Uterus (tissue), 4 donors: ENCODE measurements around the gene TTLL10. TPM values are rescaled to one million over a fixed set of nuclear protein-coding genes. Genes with fewer than 3 reads are reported as not detected.

Source experiments
- DNase-seq, 2 donors: peaks; one replicate each; pipeline ENCODE4 v3.0.0-alpha.2; 2019 to 2020
- H3K27ac ChIP-seq, 2 donors: fragments of 200-600 bp; sonication (generic); 1 replicate in 1 of 2; 2 replicates in 1 of 2; pipeline ENCODE4 v1.5.1; 2016 to 2018
- H3K27me3 ChIP-seq, 2 donors: fragments of 200-600 bp; sonication (generic); one replicate each; pipeline ENCODE4 v1.5.1; 2018 to 2019; ENCODE audit warnings: control low read depth in 1 of 2
- H3K36me3 ChIP-seq, 2 donors: fragments of 200-600 bp; sonication (generic); one replicate each; pipeline ENCODE4 v1.5.1; 2019; ENCODE audit warnings: control low read depth in 1 of 2
- H3K4me1 ChIP-seq, 2 donors: fragments of 200-600 bp; sonication (generic); one replicate each; pipeline ENCODE4 v1.5.1; 2018 to 2019; ENCODE audit warnings: control low read depth in 1 of 2
- H3K4me3 ChIP-seq, 2 donors: fragments of 200-600 bp; sonication (generic); 1 replicate in 1 of 2; 2 replicates in 1 of 2; pipeline ENCODE4 v1.5.1; 2018 to 2019; ENCODE audit warnings: mild to moderate bottlenecking in 1 of 2
- H3K9me3 ChIP-seq, 2 donors: fragments of 200-600 bp; sonication (generic); one replicate each; pipeline ENCODE4 v1.5.1; 2019; ENCODE audit warnings: control low read depth in 1 of 2
- POLR2A ChIP-seq, 2 donors: fragments of 450-650 bp; IDR thresholded peaks; one replicate each; pipeline ENCODE4 v1.6.1; 2016; ENCODE audit warnings: antibody characterized with exemption in 2 of 2, mild to moderate bottlenecking in 1 of 2, moderate library complexity in 1 of 2
- intact Hi-C: fragments of 100-400 bp; cut with DNase I; formaldehyde crosslinking; loops from one replicate; pipeline ENCODE4 v1.15.1; 2023; ENCODE audit warnings: low total_unique reads
- total RNA-seq, 4 donors: library from RNA; depleted of rRNA in 3 of 4; stranded (reverse); fragments of >200 nt in 3 of 4; gene quantifications; one replicate each; pipeline versions ENCODE4 v1.1.0 to v1.2.4, GENCODE V29; 2014 to 2023
- TF ChIP-seq, protein P1 (sequence below), 4 experiments: fragments of 200-600 bp in 2 of 4; fragments of 450-650 bp in 2 of 4; sonication (generic) in 2 of 4; IDR thresholded peaks; one replicate each; pipeline ENCODE4 v1.5.1; 2016 to 2019; ENCODE audit warnings: antibody characterized with exemption in 4 of 4, mild to moderate bottlenecking in 2 of 4, moderate library complexity in 1 of 4
- donor health status: DM: yes; HTN: yes; CAD: no.

TTLL10 gene
- total RNA-seq, 4 donors from 2014 or later, result 0.35 to 0.51 TPM; not detected in 2

DNA sequence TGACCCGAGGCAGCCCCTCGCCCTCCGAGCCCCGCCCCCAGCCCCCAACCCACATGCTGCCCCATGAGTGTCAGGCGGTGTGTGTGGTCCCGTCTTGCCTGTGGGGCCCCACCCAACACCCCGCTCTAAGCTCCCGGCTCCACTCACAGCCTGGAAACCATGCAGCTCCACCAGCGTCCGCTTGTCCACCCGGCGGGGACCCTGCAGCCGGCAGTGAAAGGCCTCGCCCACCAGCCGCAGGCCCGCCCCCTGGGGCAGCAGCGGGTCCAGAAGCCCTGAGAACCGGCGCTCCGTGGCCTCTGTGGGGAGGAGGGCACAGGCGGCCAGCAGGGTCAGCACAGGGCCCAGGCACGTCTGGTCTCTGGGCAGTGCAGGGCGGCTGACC is 70.1 kb downstream of the TTLL10 start:
- no peaks in the 10 kb centered on the region for H3K36me3 ChIP-seq
- H3K27ac ChIP-seq, result no peak overlapping the region
- intact Hi-C loops, result no loop called here
- TF ChIP-seq, protein P1, sequence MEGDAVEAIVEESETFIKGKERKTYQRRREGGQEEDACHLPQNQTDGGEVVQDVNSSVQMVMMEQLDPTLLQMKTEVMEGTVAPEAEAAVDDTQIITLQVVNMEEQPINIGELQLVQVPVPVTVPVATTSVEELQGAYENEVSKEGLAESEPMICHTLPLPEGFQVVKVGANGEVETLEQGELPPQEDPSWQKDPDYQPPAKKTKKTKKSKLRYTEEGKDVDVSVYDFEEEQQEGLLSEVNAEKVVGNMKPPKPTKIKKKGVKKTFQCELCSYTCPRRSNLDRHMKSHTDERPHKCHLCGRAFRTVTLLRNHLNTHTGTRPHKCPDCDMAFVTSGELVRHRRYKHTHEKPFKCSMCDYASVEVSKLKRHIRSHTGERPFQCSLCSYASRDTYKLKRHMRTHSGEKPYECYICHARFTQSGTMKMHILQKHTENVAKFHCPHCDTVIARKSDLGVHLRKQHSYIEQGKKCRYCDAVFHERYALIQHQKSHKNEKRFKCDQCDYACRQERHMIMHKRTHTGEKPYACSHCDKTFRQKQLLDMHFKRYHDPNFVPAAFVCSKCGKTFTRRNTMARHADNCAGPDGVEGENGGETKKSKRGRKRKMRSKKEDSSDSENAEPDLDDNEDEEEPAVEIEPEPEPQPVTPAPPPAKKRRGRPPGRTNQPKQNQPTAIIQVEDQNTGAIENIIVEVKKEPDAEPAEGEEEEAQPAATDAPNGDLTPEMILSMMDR (IDR thresholded peaks at IDR 0.05), result no peak
- TF ChIP-seq POLR2A (IDR thresholded peaks at IDR 0.05), result no peak
- no peak for DNase-seq
- no peaks in the 10 kb centered on the region for H3K9me3 ChIP-seq
- no peak overlapping the region for H3K4me3 ChIP-seq
- peaks cover 0 to 9% of the 10 kb centered on the region in 2 donors for H3K4me1 ChIP-seq
- peaks cover 0 to 12% of the 10 kb centered on the region in 2 donors for H3K27me3 ChIP-seq

DNA sequence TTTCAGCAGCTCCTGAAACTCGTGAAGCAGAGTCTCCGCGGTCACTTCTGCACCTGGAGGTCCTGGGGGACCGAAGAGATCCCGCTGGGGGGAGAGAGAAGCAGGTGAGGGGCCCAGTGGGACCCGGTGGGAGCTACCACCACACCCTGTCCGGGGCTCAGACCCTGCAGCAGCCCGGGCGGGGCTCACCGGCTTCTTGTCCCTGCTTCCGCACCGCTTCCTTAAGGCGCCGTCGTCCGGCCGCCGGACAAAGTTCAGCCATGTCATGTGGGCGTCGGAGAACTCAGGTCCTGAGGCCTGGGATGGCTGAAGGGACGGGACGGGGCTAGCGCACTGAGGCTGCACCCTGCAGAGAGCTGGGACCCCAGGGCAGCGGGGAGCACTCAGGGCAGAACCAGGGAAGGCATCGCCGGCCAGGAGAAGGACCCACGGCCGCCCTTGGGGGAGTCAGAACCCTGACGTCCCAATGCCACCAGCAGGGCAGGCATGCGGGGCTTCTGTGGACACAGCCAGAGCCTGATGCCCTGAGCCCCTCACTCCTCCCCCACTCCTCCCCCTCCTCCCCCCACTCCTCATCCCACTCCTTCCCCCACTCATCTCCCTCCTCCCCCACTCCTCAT is 70.6 kb downstream of the TTLL10 start:
- TF ChIP-seq POLR2A (IDR thresholded peaks at IDR 0.05), result no peak
- peaks cover 0 to 9% of the 10 kb centered on the region in 2 donors for H3K27me3 ChIP-seq
- no peak for DNase-seq
- peaks cover 0 to 9% of the 10 kb centered on the region in 2 donors for H3K4me1 ChIP-seq
- intact Hi-C loops, result no loop called here
- H3K9me3 ChIP-seq, result no peaks in the 10 kb centered on the region
- H3K27ac ChIP-seq, result no peak overlapping the region
- no peaks in the 10 kb centered on the region for H3K36me3 ChIP-seq
- no peak overlapping the region for H3K4me3 ChIP-seq

DNA sequence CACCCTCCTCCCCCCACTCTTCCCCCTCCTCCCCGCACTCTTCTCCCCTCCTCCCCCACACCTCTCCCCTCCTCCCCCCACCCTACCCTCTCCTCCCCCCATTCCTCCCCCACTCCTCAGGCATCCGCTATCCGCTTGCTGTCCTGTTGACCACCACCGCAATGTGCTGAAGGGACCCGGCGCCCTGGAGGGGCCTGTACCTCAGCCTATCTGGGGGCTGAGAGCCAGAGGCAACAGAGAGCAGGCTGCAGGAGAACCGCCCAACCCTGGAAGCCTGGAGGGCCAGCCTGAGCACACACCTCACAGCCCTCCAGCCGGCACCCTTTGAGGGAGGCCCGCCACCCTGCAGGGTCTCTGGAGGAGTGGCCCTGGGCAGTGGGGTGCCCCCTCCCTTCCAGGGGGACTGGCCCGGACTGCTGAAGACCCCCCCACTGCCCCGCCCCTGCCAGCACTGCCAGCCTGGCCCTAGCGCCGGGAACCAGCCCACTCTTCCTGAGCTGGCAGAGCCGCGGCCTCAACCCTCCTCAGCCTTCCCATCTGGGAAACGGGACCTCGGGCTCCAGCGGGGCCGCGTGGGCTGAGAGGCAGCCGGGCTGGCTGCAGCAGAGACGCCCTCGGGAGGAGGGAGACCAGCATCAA is 71.6 kb downstream of the TTLL10 start:
- Histone ChIP-seq H3K27ac (no peak overlapping the region), H3K9me3 (no peaks in the 10 kb centered on the region)
- intact Hi-C loops, result no loop called here

DNA sequence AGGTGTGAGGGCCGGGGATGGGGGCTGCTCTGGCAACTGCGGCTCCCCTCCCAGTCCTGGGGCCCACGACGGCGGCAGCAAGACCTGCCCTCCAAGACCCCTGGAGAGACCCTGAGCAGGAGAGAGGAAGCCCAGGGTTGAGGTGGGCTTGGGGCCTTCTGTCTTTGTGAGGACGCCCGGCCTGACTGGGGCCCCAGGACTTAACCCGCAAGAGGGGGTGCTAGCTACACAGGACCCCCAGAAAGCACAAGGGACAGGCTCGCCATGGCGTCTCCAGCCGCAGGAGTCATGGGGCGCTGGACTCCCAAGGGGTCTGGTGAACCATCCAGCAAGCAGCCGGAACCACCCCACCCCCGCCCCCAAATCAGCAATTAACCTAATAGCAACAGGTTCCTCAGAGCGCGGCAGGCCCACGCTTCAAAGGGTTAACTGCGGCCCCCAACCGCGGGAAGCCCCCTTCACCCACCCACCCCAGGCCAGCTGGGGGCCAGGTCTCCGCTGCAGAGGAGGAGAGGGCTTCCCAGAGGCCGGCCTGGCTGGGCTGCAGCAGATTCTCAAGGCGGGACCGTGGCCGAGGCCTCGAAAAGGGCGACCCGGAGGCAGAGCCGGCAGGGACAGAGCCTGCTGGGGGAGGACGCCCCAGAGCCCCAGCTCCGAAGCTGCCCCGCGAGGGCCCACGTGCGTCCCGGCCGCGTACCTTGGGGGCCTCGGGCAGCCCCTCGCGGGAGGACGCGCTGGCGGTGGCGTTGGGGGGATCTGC is 72.3 kb downstream of the TTLL10 start:
- DNase-seq, result no peak
- Histone ChIP-seq H3K27me3 (peaks cover 0 to 8% of the 10 kb centered on the region in 2 donors), H3K27ac (no peak overlapping the region), H3K4me3 (no peak overlapping the region), H3K36me3 (no peaks in the 10 kb centered on the region), H3K9me3 (no peaks in the 10 kb centered on the region), H3K4me1 (peaks cover 0 to 9% of the 10 kb centered on the region in 2 donors)
- intact Hi-C loops, result no loop called here
- TF ChIP-seq POLR2A (IDR thresholded peaks at IDR 0.05), result no peak
- TF ChIP-seq, protein P1 (IDR thresholded peaks at IDR 0.05), result no peak

More for the DNA sequence above, 71.6 kb downstream of the TTLL10 start:
- no peak for DNase-seq
- peaks cover 0 to 9% of the 10 kb centered on the region in 2 donors for H3K4me1 ChIP-seq
- no peaks in the 10 kb centered on the region for H3K36me3 ChIP-seq
- H3K27me3 ChIP-seq, result peaks cover 0 to 8% of the 10 kb centered on the region in 2 donors
- H3K4me3 ChIP-seq, result no peak overlapping the region
- TF ChIP-seq, protein P1 (IDR thresholded peaks at IDR 0.05), result no peak
- TF ChIP-seq POLR2A (IDR thresholded peaks at IDR 0.05), result no peak

DNA sequence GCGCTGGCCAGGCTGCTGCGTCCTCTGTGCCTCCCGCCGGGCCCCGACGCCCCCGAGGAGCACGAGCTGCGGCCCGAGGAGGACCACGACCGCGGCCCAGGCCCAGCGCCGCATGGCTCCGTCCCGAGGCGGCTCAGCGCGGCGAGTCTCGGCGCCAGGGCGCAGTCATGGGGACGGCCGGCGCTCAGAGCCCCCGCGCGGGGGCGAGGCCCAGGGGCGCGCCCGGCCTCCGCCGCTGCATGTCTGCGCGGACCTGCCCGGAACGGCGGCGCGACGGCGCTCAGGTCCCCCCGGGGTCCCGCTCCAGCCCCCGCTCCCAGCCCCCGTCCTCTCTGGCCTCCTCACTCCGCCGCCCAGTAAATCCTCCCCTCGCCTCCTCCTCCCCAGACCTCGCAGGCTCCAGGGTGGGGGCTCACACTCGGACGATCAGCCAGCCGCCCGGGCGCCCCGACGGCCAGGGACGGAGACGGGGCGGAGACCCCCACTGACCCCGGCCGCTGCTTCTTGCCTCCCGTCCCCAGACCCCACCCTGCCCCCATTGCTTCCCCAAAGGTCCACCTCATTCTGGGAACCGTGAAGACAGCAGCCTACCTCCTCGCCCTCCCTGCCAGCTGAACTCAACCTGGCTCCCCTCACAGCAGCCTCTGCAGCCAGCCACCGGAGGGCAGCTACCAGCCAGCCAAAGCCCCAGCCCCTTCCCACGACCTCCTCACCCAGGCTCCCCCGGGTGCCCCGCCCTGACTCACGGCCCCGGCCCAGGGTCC is 73.1 kb downstream of the TTLL10 start, which contains the start of gene C1QTNF12:
Gene C1QTNF12, minus strand, starts transcription at position 146 of the 764 bp plus-strand sequence. Its CDS starts 32 bp downstream, at position 114.
- Histone ChIP-seq H3K4me1 (peaks cover 0 to 9% of the 10 kb centered on the region in 2 donors), H3K4me3 (no peak within 1 kb of the TSS), H3K9me3 (no peaks in the 10 kb centered on the region), H3K27me3 (peaks cover 0 to 8% of the 10 kb centered on the region in 2 donors), H3K36me3 (no peaks in the 10 kb centered on the region), H3K27ac (no peak within 1 kb of the TSS)
- no peak for TF ChIP-seq POLR2A (IDR thresholded peaks at IDR 0.05)
- TF ChIP-seq, protein P1 (IDR thresholded peaks at IDR 0.05), result no peak
- intact Hi-C loops, result no loop called here
- DNase-seq, result no peak
